Measurements from ENCODE around the gene LBP.

LBP gene, protein sequence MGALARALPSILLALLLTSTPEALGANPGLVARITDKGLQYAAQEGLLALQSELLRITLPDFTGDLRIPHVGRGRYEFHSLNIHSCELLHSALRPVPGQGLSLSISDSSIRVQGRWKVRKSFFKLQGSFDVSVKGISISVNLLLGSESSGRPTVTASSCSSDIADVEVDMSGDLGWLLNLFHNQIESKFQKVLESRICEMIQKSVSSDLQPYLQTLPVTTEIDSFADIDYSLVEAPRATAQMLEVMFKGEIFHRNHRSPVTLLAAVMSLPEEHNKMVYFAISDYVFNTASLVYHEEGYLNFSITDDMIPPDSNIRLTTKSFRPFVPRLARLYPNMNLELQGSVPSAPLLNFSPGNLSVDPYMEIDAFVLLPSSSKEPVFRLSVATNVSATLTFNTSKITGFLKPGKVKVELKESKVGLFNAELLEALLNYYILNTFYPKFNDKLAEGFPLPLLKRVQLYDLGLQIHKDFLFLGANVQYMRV

DNA sequence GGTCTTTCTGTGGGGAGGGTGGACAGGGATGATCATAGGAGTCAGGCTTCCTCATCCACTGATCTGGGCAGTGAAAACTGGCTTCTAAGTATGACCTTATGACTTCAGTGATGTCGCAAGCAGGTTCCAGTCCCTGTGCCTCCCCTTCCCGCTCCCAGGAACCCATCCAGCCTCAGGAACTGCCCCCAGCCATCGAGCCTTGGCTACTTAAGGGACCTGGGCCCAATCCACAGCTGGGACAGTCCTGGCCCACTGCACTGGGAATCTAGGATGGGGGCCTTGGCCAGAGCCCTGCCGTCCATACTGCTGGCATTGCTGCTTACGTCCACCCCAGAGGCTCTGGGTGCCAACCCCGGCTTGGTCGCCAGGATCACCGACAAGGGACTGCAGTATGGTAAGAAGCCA, at the start of gene LBP:
TSS of gene LBP (plus strand) at position 236 of the 405 bp plus-strand sequence. CDS start at position 271, 35 bp downstream.
- TF ChIP-seq TCF4 (CRISPR knock-in tag; IDR thresholded peaks at IDR 0.05; ENCODE audit: borderline replicate concordance) = no peak
- TF ChIP-seq ZFP30 (CRISPR knock-in tag; IDR thresholded peaks at IDR 0.05) = no peak
- ATAC-seq = no peak

DNA sequence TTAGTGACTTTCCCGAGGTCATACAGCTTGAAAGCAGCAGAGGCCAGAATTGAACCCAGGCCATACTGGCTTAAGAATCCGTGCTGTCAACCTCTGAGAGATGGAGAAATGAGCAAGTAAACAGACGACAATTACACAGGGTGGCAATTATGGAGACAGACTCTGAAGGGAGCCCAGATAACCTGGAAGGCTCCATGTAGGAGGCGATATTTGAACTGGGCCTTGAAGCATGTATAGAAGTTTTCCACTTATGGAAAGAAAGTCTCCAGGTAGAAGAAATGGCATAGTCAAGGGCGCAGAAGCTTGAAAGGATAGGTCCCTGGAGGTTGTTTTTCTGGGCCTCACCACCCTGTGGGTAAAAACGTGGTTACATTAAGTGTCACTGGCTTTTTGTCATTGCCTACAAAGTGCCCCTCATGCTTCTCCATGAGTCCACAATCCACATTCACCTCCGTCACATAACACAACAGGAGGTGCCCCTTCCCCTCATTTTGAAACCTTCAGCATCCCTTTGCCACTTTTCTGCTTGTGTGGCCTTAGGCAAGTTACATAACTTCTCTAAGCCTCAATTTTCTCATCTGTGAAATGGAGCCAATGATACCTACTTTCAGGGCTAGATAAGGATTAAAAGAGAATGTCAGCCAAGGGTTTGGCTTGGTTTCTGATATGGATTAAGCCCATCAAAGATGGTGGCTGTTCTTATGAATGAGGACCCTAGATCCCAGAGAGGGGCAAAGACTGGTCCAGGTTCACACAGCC, 48.2 kb upstream of the LBP start:
- peak; percentile 94 for TF ChIP-seq ZFP3 (CRISPR knock-in tag; IDR thresholded peaks at IDR 0.05)
- TF ChIP-seq, protein P1, sequence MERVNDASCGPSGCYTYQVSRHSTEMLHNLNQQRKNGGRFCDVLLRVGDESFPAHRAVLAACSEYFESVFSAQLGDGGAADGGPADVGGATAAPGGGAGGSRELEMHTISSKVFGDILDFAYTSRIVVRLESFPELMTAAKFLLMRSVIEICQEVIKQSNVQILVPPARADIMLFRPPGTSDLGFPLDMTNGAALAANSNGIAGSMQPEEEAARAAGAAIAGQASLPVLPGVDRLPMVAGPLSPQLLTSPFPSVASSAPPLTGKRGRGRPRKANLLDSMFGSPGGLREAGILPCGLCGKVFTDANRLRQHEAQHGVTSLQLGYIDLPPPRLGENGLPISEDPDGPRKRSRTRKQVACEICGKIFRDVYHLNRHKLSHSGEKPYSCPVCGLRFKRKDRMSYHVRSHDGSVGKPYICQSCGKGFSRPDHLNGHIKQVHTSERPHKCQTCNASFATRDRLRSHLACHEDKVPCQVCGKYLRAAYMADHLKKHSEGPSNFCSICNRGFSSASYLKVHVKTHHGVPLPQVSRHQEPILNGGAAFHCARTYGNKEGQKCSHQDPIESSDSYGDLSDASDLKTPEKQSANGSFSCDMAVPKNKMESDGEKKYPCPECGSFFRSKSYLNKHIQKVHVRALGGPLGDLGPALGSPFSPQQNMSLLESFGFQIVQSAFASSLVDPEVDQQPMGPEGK (CRISPR knock-in tag; IDR thresholded peaks at IDR 0.05; ENCODE audit: borderline replicate concordance) = no peak
- ATAC-seq = no peak

DNA sequence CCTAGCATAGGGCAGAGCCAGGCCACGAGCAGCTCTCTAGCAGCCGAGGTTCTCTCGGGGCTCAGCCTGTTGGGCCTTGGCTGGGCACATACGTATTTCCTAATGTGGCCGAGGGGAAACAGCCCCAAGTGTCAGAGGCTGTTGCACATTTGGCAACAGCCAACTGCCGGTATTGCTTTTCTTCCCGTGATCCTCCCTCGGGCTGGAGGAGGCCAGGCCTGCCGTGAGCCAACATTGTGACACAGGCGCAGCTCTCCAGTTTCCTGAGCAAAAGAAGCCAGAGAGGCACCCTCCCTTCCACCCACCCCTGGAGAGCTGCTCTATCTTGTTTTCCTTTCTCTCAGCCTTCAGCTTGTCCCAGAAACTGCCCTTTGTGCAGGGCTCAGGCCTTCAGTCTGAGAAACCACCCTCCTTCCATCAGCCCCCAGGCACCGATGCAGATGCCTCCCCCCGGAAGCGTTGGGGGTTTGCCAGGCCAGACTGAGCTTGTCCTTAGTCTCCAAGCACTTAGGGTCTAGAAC, 47.5 kb upstream of the LBP start:
- no peak; the same call in 2 of the 3 replicates for ATAC-seq
- TF ChIP-seq BACH2 (CRISPR knock-in tag; IDR thresholded peaks at IDR 0.05; ENCODE audit: borderline replicate concordance) = no peak

DNA sequence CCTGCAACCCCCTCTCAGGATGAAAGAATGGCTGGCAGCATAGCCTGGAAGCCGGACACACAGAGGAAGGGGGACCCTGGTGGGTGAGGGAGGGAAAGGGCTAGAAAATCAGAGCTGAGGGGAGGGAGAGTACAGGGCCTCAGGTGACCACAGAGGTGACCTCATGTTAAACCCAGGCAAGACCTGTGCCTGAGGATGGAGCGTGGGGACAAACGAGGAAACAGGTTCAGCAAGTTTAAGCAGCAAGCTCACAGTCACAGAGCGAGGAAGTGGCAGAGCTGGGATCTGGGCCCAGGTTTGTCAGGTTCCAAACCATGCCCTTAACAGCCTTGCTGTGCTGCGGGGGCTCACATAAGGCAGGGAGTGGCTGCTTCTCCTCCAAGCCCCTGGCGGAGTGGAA, 46.3 kb upstream of the LBP start:
- no peak for TF ChIP-seq ZNF70 (CRISPR knock-in tag; IDR thresholded peaks at IDR 0.05)
- no peak for ATAC-seq

DNA sequence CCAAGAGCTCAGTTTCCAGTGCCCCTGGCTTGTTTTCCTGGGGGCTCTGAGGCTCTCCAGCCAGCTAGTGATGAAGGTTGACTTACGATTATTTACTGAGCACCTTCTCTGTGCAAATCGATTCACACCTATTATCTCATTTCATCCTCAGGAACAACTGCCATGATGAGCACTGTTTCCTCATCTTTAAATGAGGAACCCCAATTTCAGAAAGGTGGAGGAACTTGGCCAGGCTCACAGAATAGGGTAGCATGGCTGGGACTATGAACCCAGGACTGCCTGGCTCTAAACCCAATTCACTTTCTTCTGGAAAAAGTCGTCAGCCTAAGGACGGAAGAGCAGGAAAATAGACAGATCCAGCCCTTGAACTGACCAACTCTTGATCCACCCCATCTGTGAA, 45.8 kb upstream of the LBP start:
- no peak for ATAC-seq
- TF ChIP-seq, protein P2, sequence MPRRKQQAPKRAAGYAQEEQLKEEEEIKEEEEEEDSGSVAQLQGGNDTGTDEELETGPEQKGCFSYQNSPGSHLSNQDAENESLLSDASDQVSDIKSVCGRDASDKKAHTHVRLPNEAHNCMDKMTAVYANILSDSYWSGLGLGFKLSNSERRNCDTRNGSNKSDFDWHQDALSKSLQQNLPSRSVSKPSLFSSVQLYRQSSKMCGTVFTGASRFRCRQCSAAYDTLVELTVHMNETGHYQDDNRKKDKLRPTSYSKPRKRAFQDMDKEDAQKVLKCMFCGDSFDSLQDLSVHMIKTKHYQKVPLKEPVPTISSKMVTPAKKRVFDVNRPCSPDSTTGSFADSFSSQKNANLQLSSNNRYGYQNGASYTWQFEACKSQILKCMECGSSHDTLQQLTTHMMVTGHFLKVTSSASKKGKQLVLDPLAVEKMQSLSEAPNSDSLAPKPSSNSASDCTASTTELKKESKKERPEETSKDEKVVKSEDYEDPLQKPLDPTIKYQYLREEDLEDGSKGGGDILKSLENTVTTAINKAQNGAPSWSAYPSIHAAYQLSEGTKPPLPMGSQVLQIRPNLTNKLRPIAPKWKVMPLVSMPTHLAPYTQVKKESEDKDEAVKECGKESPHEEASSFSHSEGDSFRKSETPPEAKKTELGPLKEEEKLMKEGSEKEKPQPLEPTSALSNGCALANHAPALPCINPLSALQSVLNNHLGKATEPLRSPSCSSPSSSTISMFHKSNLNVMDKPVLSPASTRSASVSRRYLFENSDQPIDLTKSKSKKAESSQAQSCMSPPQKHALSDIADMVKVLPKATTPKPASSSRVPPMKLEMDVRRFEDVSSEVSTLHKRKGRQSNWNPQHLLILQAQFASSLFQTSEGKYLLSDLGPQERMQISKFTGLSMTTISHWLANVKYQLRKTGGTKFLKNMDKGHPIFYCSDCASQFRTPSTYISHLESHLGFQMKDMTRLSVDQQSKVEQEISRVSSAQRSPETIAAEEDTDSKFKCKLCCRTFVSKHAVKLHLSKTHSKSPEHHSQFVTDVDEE (CRISPR knock-in tag; IDR thresholded peaks at IDR 0.05) = no peak
- TF ChIP-seq ARNTL (CRISPR knock-in tag; IDR thresholded peaks at IDR 0.05; ENCODE audit: borderline replicate concordance, low read depth) (no peak), ZFP30 (CRISPR knock-in tag; IDR thresholded peaks at IDR 0.05) (no peak), SNAI2 (CRISPR knock-in tag; IDR thresholded peaks at IDR 0.05) (no peak), CSDC2 (CRISPR knock-in tag; IDR thresholded peaks at IDR 0.05) (no peak)
- TF ChIP-seq, protein P3, sequence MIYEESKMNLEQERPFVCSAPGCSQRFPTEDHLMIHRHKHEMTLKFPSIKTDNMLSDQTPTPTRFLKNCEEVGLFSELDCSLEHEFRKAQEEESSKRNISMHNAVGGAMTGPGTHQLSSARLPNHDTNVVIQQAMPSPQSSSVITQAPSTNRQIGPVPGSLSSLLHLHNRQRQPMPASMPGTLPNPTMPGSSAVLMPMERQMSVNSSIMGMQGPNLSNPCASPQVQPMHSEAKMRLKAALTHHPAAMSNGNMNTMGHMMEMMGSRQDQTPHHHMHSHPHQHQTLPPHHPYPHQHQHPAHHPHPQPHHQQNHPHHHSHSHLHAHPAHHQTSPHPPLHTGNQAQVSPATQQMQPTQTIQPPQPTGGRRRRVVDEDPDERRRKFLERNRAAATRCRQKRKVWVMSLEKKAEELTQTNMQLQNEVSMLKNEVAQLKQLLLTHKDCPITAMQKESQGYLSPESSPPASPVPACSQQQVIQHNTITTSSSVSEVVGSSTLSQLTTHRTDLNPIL (CRISPR knock-in tag; IDR thresholded peaks at IDR 0.05; ENCODE audit: low read depth) = no peak

DNA sequence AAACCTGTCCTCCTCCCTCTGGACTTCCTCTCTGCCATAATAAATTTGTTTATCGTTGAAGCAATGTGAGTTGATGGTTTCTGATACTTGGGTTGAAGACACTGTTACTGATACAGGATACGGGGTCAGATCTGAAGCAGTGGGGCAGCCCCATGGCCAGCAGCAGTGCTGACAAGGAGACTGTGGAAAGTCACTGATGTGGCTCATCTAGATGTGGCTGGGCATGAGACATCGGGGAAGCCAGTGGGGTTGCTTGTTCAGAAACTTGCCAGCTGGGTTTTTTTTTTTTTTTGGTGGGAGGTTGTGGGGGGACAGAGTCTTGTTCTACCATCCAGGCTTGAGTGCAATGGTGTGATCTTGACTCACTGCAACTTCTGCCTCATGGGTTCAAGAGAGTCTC, 45.0 kb upstream of the LBP start:
- no peak for TF ChIP-seq OSR1 (CRISPR knock-in tag; IDR thresholded peaks at IDR 0.05)
- no peak for TF ChIP-seq ARNTL (CRISPR knock-in tag; IDR thresholded peaks at IDR 0.05; ENCODE audit: borderline replicate concordance, low read depth)
- TF ChIP-seq CSDC2 (CRISPR knock-in tag; IDR thresholded peaks at IDR 0.05) = no peak
- no peak for TF ChIP-seq GLIS3 (CRISPR knock-in tag; IDR thresholded peaks at IDR 0.05)
- TF ChIP-seq, protein P2 (CRISPR knock-in tag; IDR thresholded peaks at IDR 0.05) = no peak
- no peak for TF ChIP-seq ZNF70 (CRISPR knock-in tag; IDR thresholded peaks at IDR 0.05)
- TF ChIP-seq BACH2 (CRISPR knock-in tag; IDR thresholded peaks at IDR 0.05; ENCODE audit: borderline replicate concordance) = no peak
- TF ChIP-seq, protein P3 (CRISPR knock-in tag; IDR thresholded peaks at IDR 0.05; ENCODE audit: low read depth) = no peak
- no peak for TF ChIP-seq TOX (CRISPR knock-in tag; IDR thresholded peaks at IDR 0.05; ENCODE audit: borderline replicate concordance)
- no peak for TF ChIP-seq ESRRG (CRISPR knock-in tag; IDR thresholded peaks at IDR 0.05)
- no peak for TF ChIP-seq RARB (CRISPR knock-in tag; IDR thresholded peaks at IDR 0.05)
- no peak for TF ChIP-seq ZNF8 (CRISPR knock-in tag; IDR thresholded peaks at IDR 0.05)
- no peak for TF ChIP-seq TCF4 (CRISPR knock-in tag; IDR thresholded peaks at IDR 0.05; ENCODE audit: borderline replicate concordance)
- TF ChIP-seq SNAI2 (CRISPR knock-in tag; IDR thresholded peaks at IDR 0.05) = no peak
- no peak for ATAC-seq
